ENCODE measurements around the gene DGLUCY.
A peak's percentile ranks its signal among the peaks of the same experiment; 100 is the strongest.

DGLUCY gene

GRCh38 chr14:91227183-91227628, 113.3 kb downstream of the DGLUCY start:
- H3K36me3 ChIP-seq (replicated peaks), result no peaks in the 10 kb centered on the region
- DNase-seq, result no peak
- H3K4me3 ChIP-seq (ENCODE audit: low read depth, low read length), result no peak overlapping the region
- no peak overlapping the region for H3K27ac ChIP-seq
- no peaks in the 10 kb centered on the region for H3K27me3 ChIP-seq (replicated peaks)
- in situ Hi-C loops (cut with HindIII; ENCODE audit: low pct_ligation_motif_present, low sequenced_read_pairs), result no loop called here
- TF ChIP-seq CTCF (IDR thresholded peaks at IDR 0.05; ENCODE audit: low read depth, low read length, missing control alignments), result no peak

- in situ Hi-C loops (cut with HindIII; ENCODE audit: low pct_ligation_motif_present, low sequenced_read_pairs), result no loop called here
- Histone ChIP-seq H3K27ac (no peak overlapping the region), H3K4me3 (ENCODE audit: low read depth, low read length) (no peak overlapping the region), H3K27me3 (replicated peaks) (no peaks in the 10 kb centered on the region), H3K36me3 (replicated peaks) (no peaks in the 10 kb centered on the region)
- peak; percentile 78 for DNase-seq
- TF ChIP-seq CTCF (IDR thresholded peaks at IDR 0.05; ENCODE audit: low read depth, low read length, missing control alignments), result no peak
Observed at GRCh38 chr14:91228112-91229004, 114.5 kb downstream of the DGLUCY start.

- Histone ChIP-seq H3K27ac (no peak overlapping the region), H3K27me3 (replicated peaks) (no peaks in the 10 kb centered on the region), H3K4me3 (ENCODE audit: low read depth, low read length) (no peak overlapping the region), H3K36me3 (replicated peaks) (no peaks in the 10 kb centered on the region)
- no peak for TF ChIP-seq CTCF (IDR thresholded peaks at IDR 0.05; ENCODE audit: low read depth, low read length, missing control alignments)
- in situ Hi-C loops (cut with HindIII; ENCODE audit: low pct_ligation_motif_present, low sequenced_read_pairs), result no loop called here
- no peak for DNase-seq
Observed at GRCh38 chr14:91229005-91229382, 115.1 kb downstream of the DGLUCY start.

GRCh38 chr14:91229743-91230200, 115.9 kb downstream of the DGLUCY start:
- Histone ChIP-seq H3K27me3 (replicated peaks) (no peaks in the 10 kb centered on the region), H3K27ac (peak overlapping the region; percentile 36), H3K4me3 (ENCODE audit: low read depth, low read length) (no peak overlapping the region), H3K36me3 (replicated peaks) (no peaks in the 10 kb centered on the region)
- TF ChIP-seq CTCF (IDR thresholded peaks at IDR 0.05; ENCODE audit: low read depth, low read length, missing control alignments), result no peak
- in situ Hi-C loops (cut with HindIII; ENCODE audit: low pct_ligation_motif_present, low sequenced_read_pairs), result no loop called here
- DNase-seq, result peak; percentile 51

GRCh38 chr14:91230397-91231035, 116.6 kb downstream of the DGLUCY start:
- in situ Hi-C loops (cut with HindIII; ENCODE audit: low pct_ligation_motif_present, low sequenced_read_pairs), result no loop called here
- H3K27me3 ChIP-seq (replicated peaks), result no peaks in the 10 kb centered on the region
- no peak for TF ChIP-seq CTCF (IDR thresholded peaks at IDR 0.05; ENCODE audit: low read depth, low read length, missing control alignments)
- H3K27ac ChIP-seq, result peak overlapping the region; percentile 36
- H3K36me3 ChIP-seq (replicated peaks), result no peaks in the 10 kb centered on the region
- H3K4me3 ChIP-seq (ENCODE audit: low read depth, low read length), result no peak overlapping the region
- peak; percentile 54 for DNase-seq

Data from brain microvascular endothelial cell (primary cell).